ENCODE data around the gene RXRA. TPM values are rescaled to one million over a fixed set of nuclear protein-coding genes. Genes with fewer than 3 reads are reported as not detected.

RXRA gene
- total and polyA plus RNA-seq, 2 of the 4 experiments (the other 2 are of a cell fraction), result 7.5 to 17.9 TPM

DNA sequence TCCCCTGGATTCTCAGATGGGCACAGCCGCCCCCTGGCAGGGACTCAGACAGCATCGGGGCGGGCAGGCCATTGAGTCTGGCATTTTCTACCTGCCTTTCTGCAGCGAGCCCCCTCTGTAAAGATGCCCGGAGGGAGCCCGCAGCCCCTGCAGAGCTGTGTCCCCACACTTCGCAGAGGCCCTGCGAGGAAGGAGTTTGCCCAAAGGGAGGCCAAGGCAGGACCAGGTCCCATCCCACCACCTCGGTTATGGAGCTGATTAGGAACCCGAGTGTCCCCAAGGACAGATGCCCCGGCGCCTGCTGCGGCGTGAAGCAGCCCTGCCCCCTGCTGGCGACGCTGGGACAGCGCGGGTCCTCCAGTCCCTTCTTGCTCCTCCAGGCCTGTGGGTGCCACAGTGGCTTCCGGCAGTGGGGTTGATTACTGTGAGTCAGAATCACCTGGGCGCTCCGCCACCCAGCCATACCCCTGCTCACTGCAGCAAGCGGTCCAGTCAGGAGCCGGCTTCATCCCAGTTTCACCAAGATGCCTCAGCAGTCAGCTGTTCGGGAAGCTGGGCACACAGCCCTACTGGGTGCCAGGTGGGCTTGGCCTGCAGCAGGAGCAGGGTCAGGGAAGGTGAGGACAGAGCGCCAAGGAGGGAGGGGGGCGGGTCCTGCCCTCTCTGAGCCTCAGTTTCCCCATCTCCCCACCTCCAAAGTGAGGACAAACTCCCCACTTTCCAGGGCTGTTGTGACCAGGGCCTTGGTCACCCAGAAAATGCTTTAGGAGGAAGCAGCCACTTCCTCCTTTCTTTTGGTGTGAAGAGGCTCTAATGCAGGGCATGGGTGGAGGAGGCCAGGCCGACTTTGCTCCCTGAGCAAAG, 117.2 kb downstream of the RXRA start (continued):
- TF ChIP-seq NFE2L2 (IDR thresholded peaks at IDR 0.05; ENCODE audit: low read depth, low read length) (no peak), CHD1 (IDR thresholded peaks at IDR 0.05; ENCODE audit: low read depth, low read length) (peak; percentile 67; the same call in 1 of the 2 replicates), POLR2A (IDR thresholded peaks at IDR 0.05; ENCODE audit: low read depth, low read length) (peak; percentile 50; the same call in 1 of the 2 replicates), MAZ (IDR thresholded peaks at IDR 0.05; ENCODE audit: borderline replicate concordance, low read depth, low read length) (0 out of 2 replicates have a peak, but pooled peaks have one; percentile 40)

DNA sequence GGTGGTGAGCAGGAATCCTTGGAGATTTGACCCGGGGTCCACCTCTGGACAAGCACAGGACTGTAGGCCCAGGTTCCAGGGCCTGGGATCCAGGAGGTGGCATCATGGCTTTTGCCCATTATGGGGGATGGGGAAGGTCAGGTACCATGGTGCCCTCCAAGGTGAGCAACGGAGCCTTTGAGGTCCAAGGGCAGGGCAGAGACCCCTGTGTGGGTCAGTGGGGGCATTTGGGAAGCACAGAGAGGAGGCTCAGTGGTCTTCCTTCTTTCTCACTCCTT, 117.7 kb downstream of the RXRA start:
- H3K14ac ChIP-seq (replicated peaks; ENCODE audit: low read depth, low read length), result no peak overlapping the region
- peak overlapping the region; percentile 81; the same call in 1 of the 2 replicates for H2AK5ac ChIP-seq (ENCODE audit: low read depth, low read length)
- H2AK9ac ChIP-seq (replicated peaks; ENCODE audit: low read depth, low read length, poor library complexity), result peak overlapping the region; percentile 62
- no peak overlapping the region for H3K56ac ChIP-seq (ENCODE audit: extremely low read depth, insufficient read depth, low read length)
- no peak overlapping the region for H3K4me2 ChIP-seq (ENCODE audit: low read depth, low read length)
- in situ Hi-C loops (cut with MboI; ENCODE audit: low sequenced_read_pairs) (loop anchor here (5.0 kb wide), 1 partner anchor 277 kb away; no protein-coding TSS in a partner anchor), intact Hi-C loops (cut with micrococcal nuclease) (loop anchor here (10.0 kb wide), 1 partner anchor 379 kb away; the partner anchor contains the start of gene BRD3), dilution Hi-C loops (cut with HindIII; ENCODE audit: low sequenced_read_pairs, unreplicated experiment) (no loop called here)
- 80% methylated on average over 1 of the region's 2 CpGs; no CpG with 5 or more reads in 1 of the 2 experiments for WGBS, 2 experiments (ENCODE audit: extremely low coverage in 2 of 2, insufficient read length in 1 of 2)
- H3K27ac ChIP-seq (ENCODE audit: insufficient read depth, low read length), result no peak overlapping the region
- DNase-seq (no peak), ATAC-seq (ENCODE audit: low read depth) (no peak)
- H2BK15ac ChIP-seq (ENCODE audit: low read depth, low read length), result no peak overlapping the region
- CTCF ChIA-PET, result interaction anchor here (0.6 to 2.8 kb wide), 3 partner anchors 116 to 276 kb away, joined by 4 to 27 read pairs (median 8); no protein-coding TSS in a partner anchor
- POLR2A ChIA-PET (ENCODE audit: unreplicated experiment), result no interaction called here
- H4K8ac ChIP-seq (ENCODE audit: low read depth in 2 of 2, low read length in 2 of 2), result 0 out of 4 replicates have a peak overlapping the region, but pooled peaks of 1 of the 2 experiments have one; percentile 2
- no peaks in the 10 kb centered on the region; the same call in 1 of the 2 replicates for H3K36me3 ChIP-seq (ENCODE audit: control insufficient read depth, insufficient read depth, low read length)
- TF ChIP-seq BHLHE40 (IDR thresholded peaks at IDR 0.05; ENCODE audit: low read depth, low read length), result no peak
- no peak for TF ChIP-seq NFE2L2 (IDR thresholded peaks at IDR 0.05; ENCODE audit: low read depth, low read length)
- no peak for TF ChIP-seq CEBPB (IDR thresholded peaks at IDR 0.05; ENCODE audit: low read depth, low read length)
- TF ChIP-seq, protein P1, sequence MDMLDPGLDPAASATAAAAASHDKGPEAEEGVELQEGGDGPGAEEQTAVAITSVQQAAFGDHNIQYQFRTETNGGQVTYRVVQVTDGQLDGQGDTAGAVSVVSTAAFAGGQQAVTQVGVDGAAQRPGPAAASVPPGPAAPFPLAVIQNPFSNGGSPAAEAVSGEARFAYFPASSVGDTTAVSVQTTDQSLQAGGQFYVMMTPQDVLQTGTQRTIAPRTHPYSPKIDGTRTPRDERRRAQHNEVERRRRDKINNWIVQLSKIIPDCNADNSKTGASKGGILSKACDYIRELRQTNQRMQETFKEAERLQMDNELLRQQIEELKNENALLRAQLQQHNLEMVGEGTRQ (IDR thresholded peaks at IDR 0.05; ENCODE audit: low read depth, low read length), result no peak
- TF ChIP-seq, protein P2, sequence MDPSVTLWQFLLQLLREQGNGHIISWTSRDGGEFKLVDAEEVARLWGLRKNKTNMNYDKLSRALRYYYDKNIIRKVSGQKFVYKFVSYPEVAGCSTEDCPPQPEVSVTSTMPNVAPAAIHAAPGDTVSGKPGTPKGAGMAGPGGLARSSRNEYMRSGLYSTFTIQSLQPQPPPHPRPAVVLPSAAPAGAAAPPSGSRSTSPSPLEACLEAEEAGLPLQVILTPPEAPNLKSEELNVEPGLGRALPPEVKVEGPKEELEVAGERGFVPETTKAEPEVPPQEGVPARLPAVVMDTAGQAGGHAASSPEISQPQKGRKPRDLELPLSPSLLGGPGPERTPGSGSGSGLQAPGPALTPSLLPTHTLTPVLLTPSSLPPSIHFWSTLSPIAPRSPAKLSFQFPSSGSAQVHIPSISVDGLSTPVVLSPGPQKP (IDR thresholded peaks at IDR 0.05; ENCODE audit: borderline replicate concordance, low read depth, low read length), result no peak
- no peaks in the 10 kb centered on the region for H3K79me1 ChIP-seq (ENCODE audit: low read depth in 1 of 2, low read length in 2 of 2)
- no TSS peak for BruUV-seq (replicated peaks)
- no peak overlapping the region; the same call in 1 of the 2 replicates for H2BK120ac ChIP-seq (ENCODE audit: low read depth, low read length)
- no peak overlapping the region for H4K91ac ChIP-seq (ENCODE audit: insufficient read depth, low read depth, low read length)
- H3K4me3 ChIP-seq (ENCODE audit: insufficient read depth, low read depth, low read length), result no peak overlapping the region
- no peak overlapping the region for H2BK5ac ChIP-seq (ENCODE audit: low read depth, low read length, poor library complexity, severe bottlenecking)
- H3K9me3 ChIP-seq (ENCODE audit: control insufficient read depth, insufficient read depth, low read length), result peaks cover 13% of the 10 kb centered on the region
- H3K23ac ChIP-seq (ENCODE audit: low read depth, low read length), result no peak overlapping the region
- no peak overlapping the region for H3K4ac ChIP-seq (ENCODE audit: low read depth, low read length)
- H4K5ac ChIP-seq (ENCODE audit: low read depth, low read length), result no peak overlapping the region
- no peaks in the 10 kb centered on the region for H3K27me3 ChIP-seq (ENCODE audit: control insufficient read depth, insufficient read depth, low read length)
- peaks cover 4% of the 10 kb centered on the region; the same call in 1 of the 2 replicates for H3K9me1 ChIP-seq (ENCODE audit: insufficient read depth, low read length)
- H2BK20ac ChIP-seq (ENCODE audit: low read depth, low read length), result no peak overlapping the region
- H3K18ac ChIP-seq (ENCODE audit: low read depth, low read length), result no peak overlapping the region
- H4K20me1 ChIP-seq (ENCODE audit: insufficient read depth, low read length), result peaks cover 9% of the 10 kb centered on the region
- no peak overlapping the region for H3K9ac ChIP-seq (ENCODE audit: low read depth, low read length)
- peak overlapping the region; percentile 23 for H2AFZ ChIP-seq (replicated peaks; ENCODE audit: low read length, poor library complexity)
- peaks cover 17% of the 10 kb centered on the region for H3K4me1 ChIP-seq (ENCODE audit: control insufficient read depth, insufficient read depth, low read length)
